ENCODE results near the gene TEAD1.

The TEAD1 gene

DNA sequence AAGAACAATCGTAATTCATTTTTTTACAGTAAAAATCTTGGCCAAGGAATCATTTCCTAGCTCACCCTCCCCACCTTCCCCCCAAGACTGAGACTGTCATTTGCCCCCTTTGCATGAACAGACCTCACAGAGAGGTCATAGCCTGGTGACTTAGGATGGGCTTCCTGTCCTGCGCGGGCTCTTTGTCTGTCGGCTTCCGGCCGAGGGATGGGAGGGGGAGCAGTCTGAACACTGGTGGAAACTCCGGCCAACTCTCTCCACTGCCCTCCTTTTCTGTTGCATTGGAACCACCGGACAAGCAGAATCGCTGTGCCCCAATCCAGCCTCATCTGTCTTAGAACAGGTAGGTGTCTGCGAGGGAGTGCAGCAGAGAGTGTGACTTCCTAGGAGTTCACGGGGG lies 41.7 kb downstream of the TEAD1 start:
- DNase-seq: no peak

DNA sequence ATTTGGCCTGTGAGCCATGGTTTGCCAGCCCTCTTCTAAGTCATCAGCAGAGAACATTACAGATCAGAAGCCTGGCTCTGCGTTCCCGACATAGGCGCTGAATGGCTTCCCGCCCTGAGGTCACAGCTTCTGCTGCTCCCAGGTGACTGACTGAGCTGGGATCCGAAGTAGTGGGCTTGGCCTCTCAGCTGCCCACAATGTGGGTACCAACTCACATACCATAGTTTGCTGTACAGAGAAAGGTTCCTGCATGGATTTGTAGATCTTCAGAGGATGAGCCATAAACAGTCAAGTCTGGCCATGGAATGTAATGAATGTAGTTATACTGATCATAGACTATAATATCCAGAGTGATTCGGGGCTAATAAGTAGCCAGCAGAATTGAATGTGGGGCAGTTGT lies 42.6 kb downstream of the TEAD1 start:
- no peak for DNase-seq

GRCh38 chr11:12717851-12718291 lies 43.6 kb downstream of the TEAD1 start:
- DNase-seq: no peak

- no peak for DNase-seq
Observed at GRCh38 chr11:12719221-12719620, 45.0 kb downstream of the TEAD1 start.

DNA sequence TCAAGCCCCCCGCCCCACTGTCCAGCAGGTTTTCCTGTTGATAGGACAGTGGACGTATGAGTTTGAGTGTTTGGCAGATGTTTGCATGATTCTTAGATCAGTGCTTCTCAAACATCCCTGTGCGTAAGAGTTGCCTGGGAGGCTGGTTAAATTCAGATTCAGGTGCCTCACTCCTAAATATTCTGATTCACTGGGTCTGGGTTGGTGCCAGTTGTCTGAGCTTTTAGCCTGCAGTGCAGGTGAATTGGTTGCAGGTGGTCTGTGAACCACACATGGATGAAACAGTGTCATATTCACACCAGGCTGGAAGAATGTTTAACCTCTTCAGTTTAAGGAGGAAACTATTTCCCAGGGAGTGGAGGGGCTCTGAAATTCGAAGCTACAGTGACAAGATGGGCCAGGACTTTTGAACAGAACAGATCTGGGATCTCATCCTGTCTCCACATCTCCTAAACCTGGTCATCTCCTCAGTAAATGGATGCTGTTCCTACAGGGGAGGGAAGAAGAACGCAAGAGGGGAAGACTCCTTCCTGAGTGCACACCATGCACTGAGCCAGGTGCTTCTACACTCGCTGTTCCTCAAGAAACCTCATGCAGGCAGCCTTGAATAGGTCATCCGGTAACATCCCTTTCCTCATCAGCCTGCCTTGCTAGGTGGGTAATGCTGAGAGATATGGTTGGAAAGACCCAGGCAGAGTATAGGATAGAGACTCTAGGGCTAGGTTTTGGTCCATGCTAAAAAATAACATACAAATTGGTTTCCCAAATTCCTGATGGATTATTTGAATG lies 47.8 kb downstream of the TEAD1 start:
- no peak for DNase-seq

DNA sequence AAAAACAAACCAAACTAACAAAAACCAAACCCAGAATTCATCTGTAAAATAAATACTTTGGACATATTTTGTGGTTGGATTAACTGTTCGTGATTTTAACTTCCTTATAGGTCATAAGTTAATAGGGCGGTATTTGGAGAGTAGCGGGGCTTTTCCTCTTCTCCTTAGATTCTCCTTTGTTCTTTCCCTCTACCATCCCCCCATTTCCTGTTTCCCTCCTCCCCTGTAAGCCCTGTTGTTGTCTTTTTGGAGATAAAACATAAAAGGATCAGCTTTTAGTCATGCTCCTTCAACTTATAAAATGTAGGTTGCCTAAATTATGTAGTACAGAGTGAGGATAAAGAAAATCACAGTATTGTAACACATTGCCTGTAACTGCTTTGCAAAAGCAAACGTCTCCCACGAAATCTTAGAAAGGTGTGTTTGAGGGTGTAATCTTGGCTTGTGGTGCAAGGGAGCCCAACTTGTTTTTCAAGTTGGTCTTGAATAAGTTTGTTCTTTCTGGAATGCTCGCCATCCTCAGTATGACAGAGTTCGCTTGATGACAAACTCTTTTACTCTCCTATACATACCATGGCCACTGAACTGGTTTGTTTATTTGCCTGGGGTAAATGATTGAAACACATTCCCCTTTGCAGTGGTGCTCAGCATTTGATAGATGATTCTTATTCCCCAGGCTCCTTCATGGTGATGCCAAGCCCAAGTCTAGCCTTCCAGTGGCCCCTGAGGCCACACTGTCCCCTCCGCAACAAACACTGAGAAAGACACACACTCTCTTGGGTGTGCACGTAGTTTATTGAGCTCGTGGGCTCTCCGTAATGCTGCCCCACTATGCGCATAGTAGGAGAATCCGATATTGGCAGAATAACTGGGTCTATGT lies 49.4 kb downstream of the TEAD1 start:
- no peak for DNase-seq

GRCh38 chr11:12724301-12725054 lies 50.3 kb downstream of the TEAD1 start:
- no peak for DNase-seq

DNA sequence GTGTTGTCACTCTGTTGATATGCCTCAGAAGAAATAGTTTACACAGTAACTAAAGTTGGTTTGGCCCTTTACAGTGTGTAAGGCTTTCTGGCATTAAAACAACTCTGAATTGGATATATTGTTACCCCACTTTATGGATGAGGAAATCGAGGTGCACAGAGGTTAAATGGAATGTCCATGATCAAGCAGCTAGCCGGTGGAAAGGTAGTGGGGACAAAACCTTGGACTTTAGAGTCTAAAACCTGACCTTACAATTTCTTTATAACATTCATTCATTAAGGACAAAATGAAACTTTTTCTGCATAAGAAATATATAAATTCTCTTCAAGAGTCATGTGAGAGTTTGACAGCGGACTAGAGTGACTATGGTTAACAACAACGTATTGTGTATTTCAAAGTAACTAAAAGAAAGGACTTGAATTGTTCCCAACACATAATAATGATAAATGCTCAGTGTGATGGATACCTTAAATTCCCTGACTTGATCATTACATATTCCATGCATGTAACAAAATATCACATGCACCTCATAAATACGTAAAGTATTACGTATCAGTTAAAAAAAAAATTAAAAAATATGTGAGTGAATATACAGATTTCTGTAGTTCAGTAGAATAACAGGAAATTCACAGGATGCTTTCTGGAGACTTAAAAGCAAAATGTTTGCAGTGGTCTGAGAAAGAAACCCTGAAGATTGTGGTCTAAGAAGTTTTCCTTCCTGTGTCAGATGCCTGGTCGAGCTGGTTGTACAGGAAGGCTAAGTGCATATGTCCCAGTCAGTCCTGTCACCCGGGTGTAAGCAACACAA lies 51.0 kb downstream of the TEAD1 start:
- no peak for DNase-seq

- DNase-seq: no peak
Observed at GRCh38 chr11:12725863-12726682, 51.9 kb downstream of the TEAD1 start.

- no peak for DNase-seq
Observed at GRCh38 chr11:12727563-12728211, 53.5 kb downstream of the TEAD1 start.

- DNase-seq: no peak
Observed at GRCh38 chr11:12728417-12728816, 54.2 kb downstream of the TEAD1 start.

DNA sequence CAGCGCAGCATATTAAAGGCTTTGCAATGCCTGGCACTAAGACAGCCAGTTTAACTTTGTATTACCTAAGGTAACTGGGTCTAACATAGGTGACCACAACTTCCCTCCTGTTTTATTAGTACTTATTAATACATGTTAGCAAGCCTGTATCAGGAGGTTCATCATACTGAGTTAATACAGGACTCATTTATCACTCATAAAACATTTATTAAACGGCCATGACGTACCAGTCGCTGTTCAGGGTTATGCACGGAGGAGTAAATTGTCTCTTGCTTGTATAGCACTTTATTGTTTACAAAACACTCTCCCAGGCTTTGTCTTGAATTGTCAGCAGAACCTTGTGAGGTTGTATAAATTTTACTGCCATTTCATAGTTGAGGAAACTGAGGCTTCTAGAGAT lies 55.7 kb downstream of the TEAD1 start:
- DNase-seq: no peak

DNA sequence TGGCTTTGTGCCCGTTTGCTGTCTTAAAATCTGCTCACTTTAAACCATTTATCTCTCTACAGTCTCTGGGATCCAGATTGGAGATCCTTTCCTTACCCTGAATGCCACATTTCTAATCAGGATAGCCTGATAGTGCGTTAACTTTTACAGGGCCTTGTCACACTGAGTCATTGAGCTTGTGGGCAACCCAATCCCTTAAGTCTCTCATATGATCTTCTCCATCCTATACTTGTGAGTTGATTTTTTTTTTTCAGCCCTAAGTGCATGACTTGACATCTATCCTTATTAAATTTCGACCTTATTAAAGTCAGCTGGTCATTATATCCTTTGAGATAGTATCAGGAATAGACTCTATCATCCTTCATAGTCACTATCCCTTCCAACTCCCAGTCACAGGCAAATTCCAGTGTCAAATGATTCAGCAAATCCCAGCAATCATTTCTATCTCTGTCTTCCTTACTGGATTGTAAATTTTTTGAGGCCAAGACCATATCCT lies 57.7 kb downstream of the TEAD1 start:
- DNase-seq: no peak

DNA sequence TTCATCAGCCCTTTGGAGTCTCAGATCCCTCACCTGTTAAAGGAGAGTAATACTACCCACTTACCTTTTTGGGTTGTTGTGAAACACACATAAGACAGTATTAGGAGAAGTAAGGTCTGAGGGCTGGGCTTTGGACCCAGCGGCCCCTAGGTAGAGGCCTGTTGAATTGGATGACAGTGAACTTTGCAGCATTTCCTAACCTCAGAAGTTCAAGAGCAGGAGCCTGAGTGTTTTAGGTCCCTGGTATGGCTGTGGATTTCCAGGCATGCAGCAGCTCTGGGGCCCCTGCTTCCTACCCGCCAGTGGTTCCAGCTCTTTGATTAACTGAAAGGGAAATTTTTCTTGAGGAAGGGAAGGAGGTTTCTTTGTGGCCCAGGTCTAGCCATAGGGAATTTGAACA lies 58.9 kb downstream of the TEAD1 start:
- DNase-seq: no peak

DNA sequence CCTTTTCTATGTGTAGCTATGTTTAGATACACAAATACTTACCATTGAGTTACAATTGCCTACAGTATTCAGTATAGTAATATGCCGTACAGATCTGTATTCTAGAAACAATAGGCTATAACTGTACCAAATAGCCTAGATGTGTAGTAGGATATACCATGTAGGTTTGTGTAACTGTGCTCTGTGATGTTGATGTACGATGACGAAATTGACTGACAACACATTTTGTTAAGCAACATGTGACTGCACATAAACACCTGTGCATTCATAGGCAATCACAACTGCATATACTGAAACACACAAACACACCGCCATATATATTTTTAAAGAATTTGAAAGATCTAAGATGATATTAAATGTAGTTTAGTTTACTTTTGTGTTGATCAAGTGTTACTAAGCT lies 60.4 kb downstream of the TEAD1 start:
- DNase-seq: no peak

DNA sequence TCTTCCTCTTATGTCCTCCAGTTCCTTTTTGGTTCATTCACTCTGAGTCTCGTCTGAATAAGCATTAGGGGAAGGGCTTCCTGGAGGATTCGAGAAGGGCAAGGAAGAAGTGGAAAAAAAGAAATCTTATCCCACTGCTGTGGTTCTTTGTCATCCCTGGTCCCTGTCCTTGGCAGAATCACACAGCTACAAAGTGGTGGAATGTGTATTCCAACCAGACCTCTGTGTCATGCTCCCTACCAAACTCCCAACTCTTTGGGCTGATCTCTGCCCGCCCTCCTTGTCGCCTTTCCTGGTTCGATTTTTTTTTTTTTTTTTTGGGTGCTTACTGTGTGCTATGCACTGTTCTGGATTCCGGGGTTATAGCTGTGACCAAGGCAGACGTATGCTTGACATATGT lies 61.0 kb downstream of the TEAD1 start:
- no peak for DNase-seq

DNA sequence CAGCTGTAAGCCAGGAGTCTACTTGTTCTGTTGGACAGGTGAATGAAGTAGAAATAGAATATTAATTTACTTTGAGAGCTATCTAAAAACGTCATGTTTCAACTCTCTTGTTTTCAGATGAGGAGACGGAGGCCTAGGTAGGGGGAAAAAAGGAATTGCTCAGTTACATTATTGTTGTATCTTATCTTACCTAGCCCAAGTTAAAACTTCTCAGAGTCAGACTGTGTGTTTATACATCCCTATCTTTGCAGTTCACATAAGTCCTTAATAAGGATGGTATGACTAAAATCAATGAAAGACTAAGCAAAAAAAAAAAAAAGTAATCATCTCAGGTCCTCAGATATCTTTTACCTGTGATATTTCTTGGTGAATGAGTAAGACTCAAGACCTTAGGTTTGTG lies 62.8 kb downstream of the TEAD1 start:
- DNase-seq: no peak

DNA sequence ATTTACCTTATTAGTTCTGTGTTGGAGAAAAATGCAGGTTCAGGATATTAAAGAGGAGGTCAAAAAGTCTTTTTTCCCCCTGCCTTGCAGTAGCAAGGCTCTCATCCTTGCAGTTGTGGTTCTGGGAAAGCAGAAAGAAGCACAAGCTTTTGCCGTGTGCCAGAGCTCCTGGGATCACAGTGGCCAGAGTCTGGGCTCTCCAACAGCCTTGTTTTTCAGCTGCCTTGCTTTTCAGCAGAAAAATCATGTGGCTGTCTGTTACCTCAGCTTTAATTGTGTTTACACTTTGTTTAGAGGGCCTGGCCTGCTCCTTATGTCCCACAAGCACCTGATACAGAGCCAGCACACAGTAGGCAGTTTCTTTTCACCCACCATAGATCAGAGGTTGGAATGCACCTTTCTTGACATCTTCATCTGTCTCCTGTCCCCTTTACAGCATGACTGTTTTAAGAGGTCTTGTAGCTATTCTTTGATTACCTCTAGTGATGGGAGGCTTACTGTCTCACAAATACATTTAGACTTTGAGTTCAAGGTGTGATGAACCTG lies 67.5 kb downstream of the TEAD1 start:
- DNase-seq: no peak

GRCh38 chr11:12743834-12744449 lies 69.7 kb downstream of the TEAD1 start:
- no peak for DNase-seq

Measured in SIG-M5 (cell line).